Neutrophil (primary cell): ENCODE measurements around the gene PATZ1.
"Not testable (repeated sequence)": the region's sequence is repeated elsewhere in the genome, so short reads cannot be mapped to it uniquely, and the experiment has no call there.

ENCODE experiments used
- H3K27ac ChIP-seq: fragments of 200-600 bp; sonication (generic); 2 replicates; pipeline ENCODE4 v1.5.1; 2016; ENCODE audit warnings: mild to moderate bottlenecking, moderate library complexity
- H3K27me3 ChIP-seq: fragments of 200-600 bp; sonication (generic); 2 replicates; pipeline ENCODE4 v1.6.0; 2016; ENCODE audit warnings: mild to moderate bottlenecking
- H3K36me3 ChIP-seq: fragments of 200-600 bp; sonication (generic); 2 replicates; pipeline ENCODE4 v1.5.1; 2017
- H3K4me1 ChIP-seq, 2 experiments: fragments of 200-600 bp in 1 of 2; sonication (generic) in 1 of 2; 1 replicate in 1 of 2; 2 replicates in 1 of 2; pipeline versions ENCODE4 v1.5.1 to v1.6.1; 2013 to 2016; ENCODE audit warnings: low read depth in 1 of 2, low read length in 1 of 2, mild to moderate bottlenecking in 1 of 2, moderate library complexity in 1 of 2; ENCODE audit not compliant: control insufficient read depth in 1 of 2, insufficient read depth in 1 of 2
- H3K4me3 ChIP-seq, 2 experiments: fragments of 200-600 bp in 1 of 2; sonication (generic) in 1 of 2; 1 replicate in 1 of 2; 2 replicates in 1 of 2; pipeline ENCODE4 v1.5.1; 2013 to 2016; ENCODE audit warnings: low read depth in 1 of 2, low read length in 1 of 2, mild to moderate bottlenecking in 1 of 2, moderate library complexity in 1 of 2
- H3K9me3 ChIP-seq: fragments of 200-600 bp; sonication (generic); 2 replicates; pipeline ENCODE4 v1.5.1; 2016
- CTCF ChIP-seq: fragments of 200-600 bp; sonication (generic); IDR thresholded peaks from 2 replicates; pipeline ENCODE4 v1.5.1; 2016; ENCODE audit warnings: antibody characterized with exemption

Gene PATZ1

GRCh38 chr22:31346255-31346732 lies at the start of gene PATZ1:
Gene PATZ1 (minus strand): TSS chr22:31346346. CDS start chr22:31345602, 744 bp downstream.
- Histone ChIP-seq H3K27ac (peak within 1 kb of the TSS; percentile 78), H3K36me3 (peaks cover 15% of the 10 kb centered on the region), H3K4me3 (peak within 1 kb of the TSS; percentile 70 to 80), H3K4me1 (peaks cover 42 to 46% of the 10 kb centered on the region in 2 experiments), H3K9me3 (no peaks in the 10 kb centered on the region), H3K27me3 (peaks cover 11% of the 10 kb centered on the region)
- no peak for TF ChIP-seq CTCF

- H3K27ac ChIP-seq, result no peak overlapping the region
- peaks cover 3 to 6% of the 10 kb centered on the region in 2 experiments for H3K4me1 ChIP-seq
- H3K36me3 ChIP-seq, result no peaks in the 10 kb centered on the region
- no peaks in the 10 kb centered on the region for H3K27me3 ChIP-seq
- TF ChIP-seq CTCF, result no peak
- H3K4me3 ChIP-seq, result no peak overlapping the region
- no peaks in the 10 kb centered on the region for H3K9me3 ChIP-seq
These were observed 48.2 kb upstream of the PATZ1 start for GRCh38 chr22:31394326-31394725.

GRCh38 chr22:31393893-31394292 lies 47.7 kb upstream of the PATZ1 start:
- no peak overlapping the region for H3K4me3 ChIP-seq
- H3K36me3 ChIP-seq, result no peaks in the 10 kb centered on the region
- H3K9me3 ChIP-seq, result no peaks in the 10 kb centered on the region
- peaks cover 1 to 3% of the 10 kb centered on the region in 2 experiments for H3K4me1 ChIP-seq
- no peak for TF ChIP-seq CTCF
- H3K27me3 ChIP-seq, result no peaks in the 10 kb centered on the region
- no peak overlapping the region for H3K27ac ChIP-seq

GRCh38 chr22:31378651-31379050 lies 32.5 kb upstream of the PATZ1 start:
- H3K27ac ChIP-seq, H3K27me3 ChIP-seq, H3K36me3 ChIP-seq, H3K9me3 ChIP-seq, H3K4me3 ChIP-seq, H3K4me1 ChIP-seq: not testable (repeated sequence)

- H3K36me3 ChIP-seq, result no peaks in the 10 kb centered on the region
- no peak overlapping the region for H3K4me3 ChIP-seq
- no peak overlapping the region for H3K27ac ChIP-seq
- H3K27me3 ChIP-seq, result no peaks in the 10 kb centered on the region
- no peaks in the 10 kb centered on the region for H3K9me3 ChIP-seq
- no peaks in the 10 kb centered on the region for H3K4me1 ChIP-seq
- no peak for TF ChIP-seq CTCF
These were observed 32.0 kb upstream of the PATZ1 start for GRCh38 chr22:31378123-31378522.

- Histone ChIP-seq H3K27ac (no peak overlapping the region), H3K9me3 (no peaks in the 10 kb centered on the region), H3K27me3 (no peaks in the 10 kb centered on the region), H3K36me3 (no peaks in the 10 kb centered on the region), H3K4me3 (no peak overlapping the region), H3K4me1 (no peaks in the 10 kb centered on the region)
- TF ChIP-seq CTCF, result no peak
These were observed 31.5 kb upstream of the PATZ1 start for GRCh38 chr22:31377612-31378011.
